AG04450 (cell line): Measurements from ENCODE around the gene ACVR1B. TPM values are rescaled to one million over a fixed set of nuclear protein-coding genes. Genes with fewer than 3 reads are reported as not detected.
A peak's percentile ranks its signal among the peaks of the same experiment; 100 is the strongest.

Experiments used
- CTCF ChIA-PET: fragments of 300-600, 350-600 bp; formaldehyde crosslinking; extraction: SDS; loops from one replicate; lab custom pipeline; 2022; ENCODE audit warnings: antibody characterized with exemption, inconsistent platforms; lab: Charles Lee
- POLR2A ChIA-PET: fragments of 350-600 bp; formaldehyde crosslinking; extraction: SDS; loops from one replicate; lab custom pipeline; 2021; ENCODE audit warnings: antibody characterized with exemption, inconsistent platforms; lab: Yijun Ruan, JAX
- DNase-seq: peaks from one replicate; pipeline ENCODE4 v3.0.0-alpha.2; 2011; ENCODE audit warnings: low read depth, low spot score
- H3K27ac ChIP-seq: one replicate; pipeline ENCODE4 v1.5.1; 2012; ENCODE audit warnings: low read depth, low read length, control low read depth
- H3K27me3 ChIP-seq: one replicate; pipeline ENCODE4 v1.6.0; 2012; ENCODE audit warnings: low read length; ENCODE audit not compliant: control insufficient read depth, insufficient read depth
- H3K4me3 ChIP-seq: 2 replicates; pipeline ENCODE4 v1.5.1; 2011; ENCODE audit warnings: mild to moderate bottlenecking, low read depth, low read length, control low read depth
- H3K9me3 ChIP-seq: 2 replicates; pipeline ENCODE4 v1.5.1; 2012; ENCODE audit warnings: low read length; ENCODE audit not compliant: control insufficient read depth, insufficient read depth
- polyA plus RNA-seq: library from polyadenylated mRNA; depleted of rRNA; stranded (reverse); fragments of >200 nt; gene quantifications from 2 replicates; pipeline ENCODE4 v1.2.3, GENCODE V29; 2011
- TF ChIP-seq, protein P1 (sequence below): IDR thresholded peaks from 2 replicates; pipeline ENCODE4 v1.5.1; 2011; ENCODE audit warnings: low read depth, low read length, control low read depth, inconsistent platforms

Gene ACVR1B
- polyA plus RNA-seq, 1 experiment, result 16.4 TPM

DNA sequence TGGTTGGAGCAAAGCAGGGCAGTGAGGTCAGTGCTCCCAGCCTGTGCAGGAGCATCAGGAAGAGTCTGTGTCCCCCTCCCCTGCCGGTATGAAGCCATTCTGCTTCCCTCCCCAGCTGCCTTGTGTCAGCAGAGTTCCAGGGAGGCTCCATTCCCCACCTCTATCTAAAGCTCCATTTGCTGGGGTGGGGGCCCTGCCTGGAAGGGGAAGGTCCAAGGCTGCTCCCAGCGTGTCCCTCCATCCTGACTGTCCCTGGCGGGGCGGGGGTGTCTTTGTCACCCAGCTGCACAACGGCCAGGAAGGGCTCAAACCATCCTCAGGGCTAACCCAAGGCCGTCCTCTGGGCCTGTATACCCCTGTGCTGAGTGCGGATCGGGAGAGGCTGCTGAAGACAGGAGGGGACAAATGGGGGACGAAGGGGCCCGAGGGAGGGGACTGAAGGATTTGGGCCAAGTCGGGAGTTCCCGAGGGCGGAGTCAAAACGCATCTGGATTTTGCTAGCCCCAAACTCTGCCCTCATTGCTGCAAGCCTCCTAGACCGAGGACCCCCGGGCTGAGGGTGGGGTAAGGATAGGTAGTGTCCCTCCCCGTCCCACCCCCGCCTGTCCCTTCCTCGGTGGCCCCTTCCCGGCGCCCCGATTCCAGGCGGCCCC lies 44.9 kb upstream of the ACVR1B start:
- POLR2A ChIA-PET, result no interaction called here
- TF ChIP-seq, protein P1, sequence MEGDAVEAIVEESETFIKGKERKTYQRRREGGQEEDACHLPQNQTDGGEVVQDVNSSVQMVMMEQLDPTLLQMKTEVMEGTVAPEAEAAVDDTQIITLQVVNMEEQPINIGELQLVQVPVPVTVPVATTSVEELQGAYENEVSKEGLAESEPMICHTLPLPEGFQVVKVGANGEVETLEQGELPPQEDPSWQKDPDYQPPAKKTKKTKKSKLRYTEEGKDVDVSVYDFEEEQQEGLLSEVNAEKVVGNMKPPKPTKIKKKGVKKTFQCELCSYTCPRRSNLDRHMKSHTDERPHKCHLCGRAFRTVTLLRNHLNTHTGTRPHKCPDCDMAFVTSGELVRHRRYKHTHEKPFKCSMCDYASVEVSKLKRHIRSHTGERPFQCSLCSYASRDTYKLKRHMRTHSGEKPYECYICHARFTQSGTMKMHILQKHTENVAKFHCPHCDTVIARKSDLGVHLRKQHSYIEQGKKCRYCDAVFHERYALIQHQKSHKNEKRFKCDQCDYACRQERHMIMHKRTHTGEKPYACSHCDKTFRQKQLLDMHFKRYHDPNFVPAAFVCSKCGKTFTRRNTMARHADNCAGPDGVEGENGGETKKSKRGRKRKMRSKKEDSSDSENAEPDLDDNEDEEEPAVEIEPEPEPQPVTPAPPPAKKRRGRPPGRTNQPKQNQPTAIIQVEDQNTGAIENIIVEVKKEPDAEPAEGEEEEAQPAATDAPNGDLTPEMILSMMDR, result no peak
- Histone ChIP-seq H3K27ac (no peak overlapping the region), H3K4me3 (no peak overlapping the region), H3K9me3 (peaks cover 3% of the 10 kb centered on the region; the same call in 1 of the 2 replicates), H3K27me3 (no peaks in the 10 kb centered on the region)
- CTCF ChIA-PET, result interaction anchor here (0.5 to 2.0 kb wide), 3 partner anchors 12 to 689 kb away, joined by 3 to 6 read pairs (median 4); partner anchors contain the start of gene POU6F1
- no peak for DNase-seq

- H3K9me3 ChIP-seq, result peaks cover 3% of the 10 kb centered on the region; the same call in 1 of the 2 replicates
- TF ChIP-seq, protein P1, result no peak
- no peak for DNase-seq
- no peaks in the 10 kb centered on the region for H3K27me3 ChIP-seq
- ChIA-PET CTCF (interaction anchor here (0.6 to 2.0 kb wide), 7 partner anchors 13 to 116 kb away, joined by 3 to 8 read pairs (median 3); no protein-coding TSS in a partner anchor), POLR2A (interaction anchor here (1.2 kb wide), 1 partner anchor 8 kb away, joined by 3 read pairs; no protein-coding TSS in a partner anchor)
- H3K4me3 ChIP-seq, result peak within 1 kb of the TSS; percentile 54
- no peak within 1 kb of the TSS for H3K27ac ChIP-seq
Measured at GRCh38 chr12:51907083-51907855, 44.2 kb upstream of the ACVR1B start, which contains the start of gene ACVRL1. TSS of gene ACVRL1 (plus strand) at chr12:51907504. CDS start at chr12:51912475, 4,971 bp downstream.

GRCh38 chr12:51907856-51908425 lies 43.6 kb upstream of the ACVR1B start:
- POLR2A ChIA-PET, result interaction anchor here (1.2 kb wide), 1 partner anchor 9 kb away, joined by 3 read pairs; no protein-coding TSS in a partner anchor

DNA sequence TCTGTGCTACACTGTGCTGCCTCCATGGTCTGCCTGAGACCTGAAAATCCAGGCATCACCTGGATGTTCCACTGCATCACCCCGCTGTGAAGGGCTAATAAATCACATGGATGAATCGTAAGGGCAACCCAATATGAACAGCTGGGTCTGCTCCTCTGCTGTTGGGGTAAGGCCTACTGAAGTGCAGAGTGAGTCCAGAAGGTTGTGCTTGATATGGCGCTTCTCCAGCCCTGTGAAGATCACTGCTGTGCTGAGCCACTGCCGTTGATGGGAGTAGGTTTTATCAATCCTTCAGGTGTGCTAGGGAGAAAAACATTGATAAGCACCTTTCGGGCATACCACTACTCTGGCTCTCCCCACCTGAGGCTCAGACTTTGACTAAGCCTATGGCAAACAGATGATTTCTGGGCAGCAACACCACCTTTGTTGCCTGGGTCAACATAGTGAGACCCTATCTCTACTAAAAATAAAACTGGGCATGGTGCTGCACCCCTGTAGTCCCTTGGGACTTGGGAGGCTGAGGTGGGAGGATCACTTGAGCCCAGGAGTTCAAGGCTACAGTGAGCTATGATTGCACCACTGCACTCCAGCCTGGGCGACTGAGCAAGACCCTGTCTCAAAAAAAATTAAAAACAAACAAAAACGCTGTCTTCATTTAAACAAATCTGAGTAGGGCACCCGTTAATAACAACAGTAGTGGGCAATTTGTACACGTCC lies 42.5 kb upstream of the ACVR1B start:
- TF ChIP-seq, protein P1, result no peak
- ChIA-PET CTCF (interaction anchor here (1.3 to 5.4 kb wide), 3 partner anchors 13 to 83 kb away, joined by 3 to 43 read pairs (median 8); no protein-coding TSS in a partner anchor), POLR2A (no interaction called here)
- Histone ChIP-seq H3K27me3 (no peaks in the 10 kb centered on the region), H3K9me3 (no peaks in the 10 kb centered on the region), H3K4me3 (no peak overlapping the region), H3K27ac (no peak overlapping the region)
- DNase-seq, result no peak

More at GRCh38 chr12:51907856-51908425, 43.6 kb upstream of the ACVR1B start:
- TF ChIP-seq, protein P1, result no peak
- CTCF ChIA-PET, result interaction anchor here (0.6 to 1.5 kb wide), 6 partner anchors 14 to 115 kb away, joined by 3 to 8 read pairs (median 3); no protein-coding TSS in a partner anchor
- no peaks in the 10 kb centered on the region for H3K9me3 ChIP-seq
- no peaks in the 10 kb centered on the region for H3K27me3 ChIP-seq
- DNase-seq, result no peak
- H3K27ac ChIP-seq, result no peak overlapping the region
- peak overlapping the region; percentile 54 for H3K4me3 ChIP-seq
